IPS-15b (cell line): ENCODE measurements around the gene RUVBL2.
"Not testable (repeated sequence)": the region's sequence is repeated elsewhere in the genome, so short reads cannot be mapped to it uniquely, and the experiment has no call there.

Experiments
- H3K27me3 ChIP-seq: one replicate; pipeline ENCODE4 v1.6.1; 2013; ENCODE audit warnings: low read length; ENCODE audit not compliant: control insufficient read depth, insufficient read depth
- H3K36me3 ChIP-seq: one replicate; pipeline ENCODE4 v1.6.1; 2013; ENCODE audit warnings: low read length; ENCODE audit not compliant: control insufficient read depth, insufficient read depth
- H3K4me1 ChIP-seq: one replicate; pipeline ENCODE4 v1.6.1; 2013; ENCODE audit warnings: mild to moderate bottlenecking, low read length; ENCODE audit not compliant: control insufficient read depth, insufficient read depth
- H3K4me3 ChIP-seq: one replicate; pipeline ENCODE4 v1.5.1; 2013; ENCODE audit warnings: low read depth, low read length
- H3K9ac ChIP-seq: one replicate; pipeline ENCODE4 v1.6.1; 2013; ENCODE audit warnings: low read depth, mild to moderate bottlenecking, low read length
- H3K9me3 ChIP-seq: one replicate; pipeline ENCODE4 v1.6.1; 2013; ENCODE audit warnings: mild to moderate bottlenecking, low read length; ENCODE audit not compliant: control insufficient read depth, insufficient read depth

Gene RUVBL2

DNA sequence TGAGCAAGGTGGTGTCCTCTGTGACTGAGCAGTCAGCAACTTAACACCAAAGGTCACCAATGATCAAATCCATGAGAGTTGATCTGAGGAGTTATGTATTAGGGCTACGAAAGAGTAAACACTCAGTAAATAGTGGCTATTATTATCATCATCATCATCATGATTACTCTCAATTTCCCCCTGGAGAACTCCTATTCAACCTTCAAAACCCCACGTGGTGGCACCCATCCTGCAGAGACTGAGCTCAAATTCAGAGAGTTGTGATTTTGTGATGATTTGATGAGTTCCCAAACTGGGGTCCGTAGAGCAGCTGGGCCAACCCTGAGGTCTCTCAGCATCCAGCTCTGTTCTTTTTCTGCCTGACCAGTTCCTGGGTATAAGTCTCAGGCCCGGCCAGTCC is 56.1 kb downstream of the RUVBL2 start:
- H3K9ac ChIP-seq, H3K9me3 ChIP-seq, H3K4me3 ChIP-seq, H3K36me3 ChIP-seq, H3K4me1 ChIP-seq, H3K27me3 ChIP-seq: not testable (repeated sequence)

DNA sequence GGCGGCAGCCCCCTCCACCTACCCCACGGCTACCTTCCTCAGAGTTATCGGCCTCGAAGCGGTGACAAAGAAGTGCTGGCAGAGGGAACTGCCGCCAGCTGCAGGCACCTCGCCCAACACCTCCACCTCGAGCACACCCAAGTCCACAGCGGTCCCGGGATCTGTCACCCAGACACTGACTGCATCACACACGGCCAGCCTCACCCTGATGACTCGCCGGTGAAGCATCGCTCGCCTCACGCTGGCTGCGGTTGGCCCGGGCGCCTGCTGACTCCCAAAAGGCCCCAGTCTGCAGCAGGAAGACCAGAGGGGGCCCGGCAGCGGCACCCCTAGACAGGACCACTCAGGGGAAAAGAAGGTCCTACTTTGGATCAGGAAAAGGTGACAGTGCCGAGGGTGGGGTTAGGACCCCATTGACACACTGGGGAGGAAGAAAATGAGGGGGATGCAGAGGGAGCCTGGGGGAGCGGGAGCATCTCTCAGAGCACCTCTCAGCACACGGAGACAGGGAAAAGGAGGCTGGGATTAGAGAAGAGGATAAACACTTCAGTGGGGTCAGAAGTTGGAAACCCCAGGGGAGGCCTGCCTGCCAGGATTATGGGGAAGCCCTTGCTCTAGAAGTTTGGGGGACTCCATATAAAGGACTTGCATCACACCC is 56.8 kb downstream of the RUVBL2 start:
- not testable (repeated sequence) for H3K36me3 ChIP-seq, H3K9ac ChIP-seq, H3K27me3 ChIP-seq, H3K4me1 ChIP-seq, H3K9me3 ChIP-seq, H3K4me3 ChIP-seq

DNA sequence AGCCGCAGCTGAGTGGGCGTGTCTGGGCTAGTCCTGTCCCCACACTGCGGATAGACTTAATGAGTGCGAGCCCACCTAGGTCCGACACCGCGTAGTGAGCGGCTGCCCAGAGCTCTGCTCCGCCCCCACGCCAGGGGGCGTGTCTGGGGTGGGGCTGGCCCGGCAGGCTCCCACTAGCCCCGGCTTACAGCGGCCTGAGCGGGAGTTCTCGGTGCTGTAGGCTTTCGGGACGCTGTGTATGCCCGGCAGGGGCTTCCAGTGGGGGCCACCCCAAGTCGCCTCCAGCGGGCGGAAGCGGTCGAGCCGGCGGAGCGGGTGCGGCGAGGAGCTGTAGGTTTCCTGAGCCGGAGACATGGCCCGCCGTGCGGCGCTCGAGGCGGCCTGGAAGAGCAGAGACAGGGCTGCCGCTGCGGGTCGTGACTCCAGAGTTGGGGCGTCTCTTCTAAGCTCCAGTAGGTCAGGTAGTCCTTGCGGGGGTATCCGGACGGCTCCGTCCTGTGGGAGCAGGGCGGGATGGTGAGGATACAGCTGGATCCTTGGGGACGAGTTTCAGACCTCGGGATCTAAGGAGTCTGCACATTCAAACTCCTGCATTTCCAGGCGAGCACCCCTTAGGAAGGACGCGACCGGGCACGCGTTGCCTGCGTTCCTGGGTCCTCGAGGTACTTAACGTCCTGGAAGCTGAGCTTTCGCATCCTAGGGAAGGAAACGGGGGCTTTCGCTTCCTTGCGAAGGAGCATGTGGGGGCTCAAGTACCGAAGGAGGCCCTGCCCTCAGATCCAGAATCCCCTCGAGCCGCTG is 62.6 kb downstream of the RUVBL2 start:
- Histone ChIP-seq H3K36me3 (no peaks in the 10 kb centered on the region), H3K27me3 (peaks cover 46% of the 10 kb centered on the region), H3K9ac (peak overlapping the region; percentile 12), H3K4me3 (peak overlapping the region; percentile 60), H3K9me3 (no peaks in the 10 kb centered on the region), H3K4me1 (no peaks in the 10 kb centered on the region)

DNA sequence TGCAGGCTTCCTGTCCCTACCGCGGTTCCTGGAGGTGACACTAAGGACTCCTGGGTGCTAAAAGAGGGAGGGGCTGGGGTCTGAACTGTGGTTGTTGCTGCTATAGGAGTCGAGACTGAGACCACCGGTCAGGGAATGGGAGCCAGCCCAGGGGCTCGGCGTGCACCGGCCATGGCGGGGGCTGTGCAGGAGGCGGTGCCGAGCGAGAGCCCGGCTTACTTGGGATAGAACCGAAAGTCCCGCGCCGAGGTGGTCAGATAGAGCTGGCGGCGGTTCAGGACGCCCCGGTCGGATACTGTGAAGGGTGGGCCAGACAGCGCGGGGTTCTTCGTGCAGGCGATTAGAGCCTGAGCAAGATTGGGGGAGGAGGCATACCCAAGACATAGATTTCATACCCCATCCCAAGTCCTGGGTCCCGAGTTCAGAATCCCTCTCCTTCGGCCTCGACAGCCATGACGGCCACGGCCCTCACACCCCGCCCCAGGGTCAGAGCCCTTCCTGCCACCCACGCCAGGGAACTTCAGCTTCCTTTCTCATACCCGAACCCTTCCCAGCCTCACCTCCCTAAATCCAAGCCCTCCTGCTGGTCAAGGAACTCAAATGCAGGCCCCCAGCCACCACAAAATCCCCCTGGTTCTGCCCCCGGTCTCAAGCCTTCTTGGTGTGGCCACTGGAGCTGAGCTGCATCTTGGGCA is 63.4 kb downstream of the RUVBL2 start:
- Histone ChIP-seq H3K27me3 (peaks cover 46% of the 10 kb centered on the region), H3K9ac (peak overlapping the region; percentile 12), H3K4me3 (peak overlapping the region; percentile 60)
- not testable (repeated sequence) for H3K9me3 ChIP-seq, H3K4me1 ChIP-seq, H3K36me3 ChIP-seq

DNA sequence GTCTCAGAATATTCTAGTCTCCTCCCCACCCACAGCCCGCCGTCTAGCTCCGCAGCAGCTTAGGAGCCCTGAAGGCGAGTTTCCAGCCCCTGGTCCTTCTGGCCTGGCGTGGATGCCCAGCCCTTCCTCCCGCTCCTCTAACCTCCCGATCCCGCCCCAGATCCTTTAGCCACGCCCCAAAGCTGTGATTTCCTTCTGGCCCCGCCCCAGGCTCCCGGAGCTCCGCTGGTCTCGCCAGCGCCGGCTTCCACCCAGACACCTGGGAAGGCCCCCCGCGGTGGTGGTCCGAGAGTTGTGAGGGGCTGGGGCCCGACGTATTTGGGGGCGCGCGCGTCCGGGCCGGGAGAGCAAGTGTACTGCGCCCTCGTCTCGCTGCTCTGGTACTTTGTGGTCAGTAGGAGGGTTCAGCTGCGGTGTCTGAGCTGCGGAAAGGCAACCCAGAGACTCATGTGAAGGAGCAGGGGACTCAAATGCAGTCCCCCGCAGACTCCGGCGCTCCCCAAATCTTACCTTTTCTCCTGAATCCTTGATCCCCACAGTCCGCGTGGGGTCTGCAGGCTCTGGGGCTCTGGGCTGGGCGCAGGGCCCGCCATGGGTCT is 64.0 kb downstream of the RUVBL2 start, which contains the start of gene CGB7:
TSS of gene CGB7 (minus strand) at position 114 of the 599 bp plus-strand sequence. CDS start 2,374 bp downstream, outside the sequence.
- Histone ChIP-seq H3K36me3 (no peaks in the 10 kb centered on the region), H3K9me3 (no peaks in the 10 kb centered on the region), H3K27me3 (peaks cover 46% of the 10 kb centered on the region), H3K4me1 (no peaks in the 10 kb centered on the region), H3K9ac (peak within 1 kb of the TSS; percentile 12), H3K4me3 (peak within 1 kb of the TSS; percentile 60)

DNA sequence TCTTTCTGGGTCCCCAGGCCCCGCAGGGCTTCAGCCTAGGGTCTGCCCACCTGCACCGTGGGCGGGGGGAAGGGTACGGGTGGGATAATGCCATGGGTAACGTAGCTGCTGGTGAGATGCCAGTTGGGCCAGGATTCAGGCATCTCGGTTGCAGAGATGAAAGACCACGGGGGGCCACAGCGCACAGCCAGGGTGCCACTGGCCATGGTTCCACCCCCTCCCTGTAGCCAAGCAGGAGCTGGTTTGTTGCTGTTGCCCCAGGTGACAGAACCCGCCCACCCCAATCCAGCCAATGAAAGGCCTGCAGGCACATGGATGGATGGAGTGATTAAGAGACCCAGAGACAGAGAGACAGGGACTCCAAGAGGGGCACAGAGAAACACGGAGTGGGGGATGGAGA is 64.9 kb downstream of the RUVBL2 start:
- Histone ChIP-seq H3K4me3 (no peak overlapping the region), H3K9me3 (no peaks in the 10 kb centered on the region), H3K9ac (no peak overlapping the region), H3K27me3 (peaks cover 46% of the 10 kb centered on the region), H3K4me1 (no peaks in the 10 kb centered on the region), H3K36me3 (no peaks in the 10 kb centered on the region)

DNA sequence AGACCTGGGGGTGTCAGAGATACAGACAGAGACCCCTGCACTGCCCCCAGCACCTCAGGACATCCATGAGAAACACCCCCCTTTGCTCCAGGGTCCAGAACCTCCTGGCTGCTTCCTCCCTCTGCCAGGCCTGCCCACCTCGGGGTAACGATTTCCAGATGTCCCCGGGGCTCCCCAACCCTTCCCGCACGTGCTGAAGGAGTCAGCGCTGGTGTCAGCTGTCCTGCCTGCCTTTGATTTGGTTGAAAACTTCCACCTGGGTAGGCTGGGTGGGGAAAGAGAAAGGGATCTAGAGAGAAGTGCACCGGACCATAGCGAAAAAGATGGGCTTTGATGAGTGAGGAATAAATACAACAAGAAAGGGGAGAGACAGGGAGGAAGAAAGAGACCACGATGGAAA is 65.4 kb downstream of the RUVBL2 start:
- Histone ChIP-seq H3K4me3 (no peak overlapping the region), H3K36me3 (no peaks in the 10 kb centered on the region), H3K9me3 (no peaks in the 10 kb centered on the region), H3K4me1 (peaks cover 2% of the 10 kb centered on the region), H3K27me3 (peaks cover 46% of the 10 kb centered on the region), H3K9ac (no peak overlapping the region)

DNA sequence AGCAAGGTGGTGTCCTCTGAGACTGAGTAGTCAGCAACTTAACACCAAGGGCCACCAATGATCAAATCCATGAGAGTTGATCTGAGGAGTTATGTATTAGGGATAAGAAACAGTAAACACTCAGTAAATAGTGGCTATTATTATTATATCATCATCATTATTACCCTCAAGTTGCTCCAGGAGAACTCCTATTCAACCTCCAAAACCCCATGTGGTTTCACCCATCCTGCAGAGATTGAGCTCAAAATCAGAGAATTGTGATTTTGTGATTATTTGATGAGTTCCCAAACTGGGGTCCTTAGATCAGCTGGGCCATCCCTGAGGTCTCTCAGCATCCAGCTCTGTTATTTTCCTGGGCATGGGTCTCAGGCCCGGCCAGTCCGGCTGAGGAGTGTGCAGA is 67.3 kb downstream of the RUVBL2 start:
- peaks cover 6% of the 10 kb centered on the region for H3K4me1 ChIP-seq
- H3K9ac ChIP-seq: no peak overlapping the region
- H3K27me3 ChIP-seq: peaks cover 44% of the 10 kb centered on the region
- H3K9me3 ChIP-seq: no peaks in the 10 kb centered on the region
- no peaks in the 10 kb centered on the region for H3K36me3 ChIP-seq
- no peak overlapping the region for H3K4me3 ChIP-seq

DNA sequence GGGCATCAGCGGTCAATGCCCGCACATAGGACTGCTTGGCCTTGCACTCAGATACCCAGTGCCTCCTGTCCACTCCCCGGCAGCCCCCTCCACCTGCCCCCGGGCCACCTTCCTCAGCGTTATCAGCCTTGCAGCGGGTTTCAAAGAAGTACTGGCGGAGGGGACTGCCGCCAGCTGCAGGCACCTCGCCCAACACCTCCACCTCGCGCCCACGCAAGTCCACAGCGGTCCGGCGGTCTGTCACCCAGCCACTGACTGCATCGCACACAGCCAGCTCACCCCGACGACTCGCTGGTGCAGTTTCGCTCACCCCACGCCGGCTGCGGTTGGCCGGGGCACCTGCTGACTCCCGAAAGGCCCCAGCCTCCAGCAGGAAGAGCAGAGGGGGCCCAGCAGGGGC is 67.8 kb downstream of the RUVBL2 start:
- peaks cover 9% of the 10 kb centered on the region for H3K4me1 ChIP-seq
- no peak overlapping the region for H3K9ac ChIP-seq
- H3K9me3 ChIP-seq: no peaks in the 10 kb centered on the region
- no peaks in the 10 kb centered on the region for H3K36me3 ChIP-seq
- peaks cover 44% of the 10 kb centered on the region for H3K27me3 ChIP-seq
- H3K4me3 ChIP-seq: no peak overlapping the region

DNA sequence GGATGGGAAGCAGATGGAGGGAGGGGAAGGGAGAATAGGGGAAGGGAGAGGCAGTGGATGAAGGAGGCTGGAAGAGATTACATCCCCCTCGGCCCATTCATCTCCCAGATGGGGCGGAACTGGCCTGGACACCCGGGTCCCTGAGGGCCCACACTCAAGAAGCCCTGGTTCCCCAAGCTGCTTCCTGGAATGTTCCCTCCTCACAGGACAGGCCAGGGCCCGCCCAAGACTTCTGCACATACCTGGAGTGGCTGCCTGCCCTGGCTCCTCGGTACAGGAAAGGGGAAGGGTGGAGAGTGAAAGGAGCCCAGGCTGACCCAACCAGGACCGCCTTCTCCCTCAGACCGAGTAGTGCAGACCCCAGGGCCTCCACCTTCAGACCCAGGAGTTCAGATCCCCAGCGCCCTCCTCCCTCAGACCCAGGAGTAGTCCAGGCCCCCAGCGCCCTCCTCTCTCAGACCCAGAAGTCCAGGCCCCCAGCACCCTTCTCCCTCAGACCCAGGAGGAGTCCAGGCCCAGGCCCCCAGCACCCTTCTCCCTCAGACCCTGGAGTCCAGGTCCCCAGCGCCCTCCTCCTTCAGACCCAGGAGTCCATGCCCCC is 70.4 kb downstream of the RUVBL2 start:
- no peak overlapping the region for H3K9ac ChIP-seq
- peaks cover 41% of the 10 kb centered on the region for H3K27me3 ChIP-seq
- peak overlapping the region; percentile 43 for H3K4me3 ChIP-seq

More for the DNA sequence above, 70.4 kb downstream of the RUVBL2 start:
- Histone ChIP-seq H3K9me3 (no peaks in the 10 kb centered on the region), H3K36me3 (no peaks in the 10 kb centered on the region), H3K4me1 (peaks cover 9% of the 10 kb centered on the region)
